GM19240 (cell line): ENCODE results near the gene PTK6.

Source experiments
- DNase-seq: peaks from one replicate; pipeline ENCODE4 v3.0.0; 2011; ENCODE audit warnings: low spot score; ENCODE audit not compliant: insufficient read length

The PTK6 gene

GRCh38 chr20:63508072-63508768, 29.0 kb downstream of the PTK6 start:
- no peak for DNase-seq

GRCh38 chr20:63507083-63507743, 30.0 kb downstream of the PTK6 start:
- DNase-seq, result no peak

- no peak for DNase-seq
These were observed 31.5 kb downstream of the PTK6 start for GRCh38 chr20:63505723-63506122.

- DNase-seq, result no peak
These were observed 31.9 kb downstream of the PTK6 start for GRCh38 chr20:63505281-63505680.

GRCh38 chr20:63504642-63505041, 32.5 kb downstream of the PTK6 start:
- DNase-seq, result no peak

- DNase-seq, result no peak
These were observed 33.7 kb downstream of the PTK6 start for GRCh38 chr20:63503524-63503923.

GRCh38 chr20:63502671-63503172, 34.5 kb downstream of the PTK6 start:
- DNase-seq, result no peak

GRCh38 chr20:63501818-63502670, 35.1 kb downstream of the PTK6 start:
- no peak for DNase-seq

- no peak for DNase-seq
These were observed 36.0 kb downstream of the PTK6 start for GRCh38 chr20:63500902-63501817.

GRCh38 chr20:63500151-63500901, 36.9 kb downstream of the PTK6 start:
- DNase-seq, result no peak

GRCh38 chr20:63499338-63499969, 37.7 kb downstream of the PTK6 start:
- no peak for DNase-seq

- DNase-seq, result no peak
These were observed 38.2 kb downstream of the PTK6 start, which contains the start of gene EEF1A2 for GRCh38 chr20:63498960-63499337. Gene EEF1A2, minus strand, starts transcription at chr20:63499083. Its CDS starts 1,320 bp downstream, at chr20:63497763.

- DNase-seq, result no peak
These were observed 38.9 kb downstream of the PTK6 start for GRCh38 chr20:63497946-63498935.

- no peak for DNase-seq
These were observed 39.8 kb downstream of the PTK6 start for GRCh38 chr20:63497138-63497945.

- DNase-seq, result no peak
These were observed 40.5 kb downstream of the PTK6 start for GRCh38 chr20:63496596-63497120.

GRCh38 chr20:63495741-63496595, 41.2 kb downstream of the PTK6 start:
- peak; percentile 90 for DNase-seq
